Stimulated activated CD4-positive, alpha-beta T cell treated with anti-CD3 and anti-CD28 coated beads, Interleukin-15, amount 100 ng/mL, for 48 hours (primary cell): ENCODE data around the gene LRRN4.
"Not testable (repeated sequence)": the region's sequence is repeated elsewhere in the genome, so short reads cannot be mapped to it uniquely, and the experiment has no call there.

Source experiments
- DNase-seq, 2 donors: peaks; one replicate each; pipeline ENCODE4 v3.0.0-alpha.2; 2020; ENCODE audit warnings: low read depth in 2 of 2

LRRN4 gene

DNA sequence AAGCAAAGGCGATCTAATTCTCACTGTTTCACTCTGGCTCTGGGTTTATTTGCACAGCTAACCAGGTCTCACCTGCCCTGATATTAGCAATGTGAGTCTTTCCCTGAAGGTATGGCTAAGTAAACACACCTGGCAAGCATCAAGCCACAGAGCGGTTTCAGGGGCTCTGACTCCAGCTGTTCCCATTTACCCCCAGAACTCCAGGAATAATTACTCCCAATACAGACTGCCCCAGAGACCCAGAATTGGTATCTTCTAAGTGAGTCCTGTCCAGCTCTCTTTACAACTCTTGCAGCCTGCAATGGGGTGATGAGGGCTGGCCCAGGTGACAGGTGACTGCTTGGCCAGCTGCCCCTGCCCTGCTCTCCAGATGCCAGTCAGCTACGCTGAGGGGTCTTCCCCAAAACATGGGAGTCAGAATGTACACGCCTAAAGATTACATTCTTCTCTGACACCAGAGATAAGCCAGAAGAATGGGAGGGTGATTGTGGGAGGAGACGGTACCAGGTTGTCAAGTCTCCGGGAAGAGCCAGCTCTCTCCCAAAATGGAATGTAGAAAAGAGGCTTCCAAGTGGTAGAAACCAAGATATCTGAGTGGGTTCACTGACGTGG lies 4.9 kb upstream of the LRRN4 start:
- DNase-seq: no peak

DNA sequence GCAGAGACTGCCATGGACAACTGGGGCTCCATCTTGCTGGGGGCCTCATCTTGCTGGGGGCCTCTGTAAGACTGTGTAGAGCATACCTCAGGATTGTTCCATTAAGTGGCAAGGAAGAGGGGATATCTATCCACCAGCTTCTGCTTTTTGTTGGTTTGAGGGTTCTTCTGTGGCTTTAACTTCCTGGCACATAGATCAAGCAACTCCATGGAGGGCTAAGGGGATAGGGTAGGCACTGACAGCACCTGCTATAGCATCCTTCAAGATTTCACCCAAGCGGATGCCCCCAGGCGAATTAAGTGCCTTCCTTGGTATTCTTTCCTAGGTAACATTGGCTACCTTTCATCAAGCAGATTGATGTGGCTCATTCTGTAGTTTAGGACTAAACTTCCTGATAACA lies 3.8 kb upstream of the LRRN4 start:
- no peak for DNase-seq

DNA sequence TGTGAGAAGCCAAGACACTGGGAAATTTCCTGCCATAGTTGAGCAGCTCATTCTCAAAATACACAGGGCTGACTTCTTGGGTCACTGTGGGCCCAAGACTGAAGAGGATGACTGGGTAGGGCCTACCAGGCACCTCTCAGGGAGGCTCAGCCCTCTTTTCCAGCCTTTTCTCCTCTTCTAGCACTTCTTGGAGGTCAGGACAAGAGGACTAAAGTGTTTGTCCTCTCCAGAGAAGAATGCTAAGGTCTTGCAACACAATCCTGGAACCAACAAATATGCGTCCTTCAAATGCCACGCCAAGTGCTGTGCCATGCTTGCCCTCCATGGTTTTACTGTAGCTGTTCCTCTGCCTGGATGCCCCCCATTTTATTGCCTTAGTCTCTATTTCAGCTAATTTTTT lies 3.3 kb upstream of the LRRN4 start:
- no peak for DNase-seq

DNA sequence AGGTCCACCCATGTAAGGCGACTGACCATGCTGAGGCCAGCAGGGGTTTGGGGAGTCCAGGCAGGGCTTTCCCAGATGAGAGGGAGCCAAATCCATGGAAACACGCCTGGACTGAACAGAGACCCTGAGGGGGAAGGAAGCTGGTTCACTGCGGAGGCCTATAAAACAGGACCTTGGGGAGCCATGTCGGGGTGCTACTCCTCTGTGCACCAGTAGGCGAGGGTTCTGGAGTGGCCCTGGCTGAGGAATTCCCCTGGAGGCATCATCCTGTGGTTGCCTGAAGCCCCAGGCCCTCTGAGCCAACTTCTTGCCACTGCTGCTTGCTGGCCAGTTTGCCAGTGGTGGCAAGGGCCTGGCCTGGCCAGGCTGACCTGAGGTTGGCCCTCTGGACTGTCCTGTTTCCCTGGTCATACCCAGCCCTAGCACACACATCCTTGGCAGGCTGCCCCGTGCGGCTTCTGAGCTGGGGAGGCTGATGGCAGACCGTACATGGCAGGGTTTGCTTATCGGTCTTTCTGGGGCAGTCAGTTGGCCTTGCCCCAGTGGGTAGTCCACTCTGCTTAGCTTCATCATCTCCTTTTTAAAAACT lies 2.2 kb upstream of the LRRN4 start:
- no peak for DNase-seq

DNA sequence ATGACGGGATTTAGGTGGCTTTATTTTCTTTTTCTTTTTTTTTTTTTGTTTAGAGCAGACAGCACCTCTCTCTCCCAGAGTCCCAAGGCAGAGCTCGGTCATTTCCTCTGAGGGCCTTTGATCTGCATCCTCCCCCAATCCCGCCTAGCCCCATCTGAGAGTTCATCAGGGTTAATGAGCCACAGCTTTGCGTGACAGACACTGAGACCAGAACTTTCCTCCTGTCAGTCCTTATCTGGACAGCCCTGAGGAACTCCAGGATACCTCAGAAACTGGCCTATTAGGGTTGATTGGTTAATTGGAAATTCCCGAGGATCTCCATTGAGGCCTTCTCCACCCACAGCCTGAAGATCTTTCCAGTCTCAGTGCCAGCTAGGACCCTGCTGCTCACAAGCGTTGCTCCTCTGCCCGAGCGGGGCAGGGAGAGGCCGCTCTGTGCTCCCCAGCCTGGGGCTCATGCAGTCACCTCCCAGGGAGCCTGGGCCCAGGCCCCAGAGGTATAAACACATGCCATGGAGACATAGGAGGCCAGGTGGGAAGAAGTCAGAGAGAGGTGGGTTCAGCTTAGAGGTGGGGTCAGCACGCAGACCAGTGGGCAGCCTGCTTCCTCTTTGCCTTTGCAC lies 1.4 kb upstream of the LRRN4 start:
- no peak for DNase-seq

DNA sequence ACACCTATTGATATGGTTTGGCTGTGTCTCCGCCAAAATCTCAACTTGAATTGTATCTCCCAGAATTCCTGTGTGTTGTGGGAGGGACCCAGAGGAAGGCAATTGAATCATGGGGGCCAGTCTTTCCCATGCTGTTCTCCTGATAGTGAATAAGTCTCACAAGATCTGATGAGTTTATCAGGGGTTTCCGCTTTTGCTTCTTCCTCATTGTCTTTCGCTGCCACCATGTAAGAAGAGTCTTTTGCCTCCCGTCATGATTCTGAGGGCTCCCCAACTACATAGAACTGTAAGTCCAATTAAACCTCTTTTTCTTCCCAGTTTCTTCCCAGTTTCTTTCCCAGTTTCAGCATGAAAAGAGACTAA lies 810 bp upstream of the LRRN4 start:
- DNase-seq: not testable (repeated sequence)

DNA sequence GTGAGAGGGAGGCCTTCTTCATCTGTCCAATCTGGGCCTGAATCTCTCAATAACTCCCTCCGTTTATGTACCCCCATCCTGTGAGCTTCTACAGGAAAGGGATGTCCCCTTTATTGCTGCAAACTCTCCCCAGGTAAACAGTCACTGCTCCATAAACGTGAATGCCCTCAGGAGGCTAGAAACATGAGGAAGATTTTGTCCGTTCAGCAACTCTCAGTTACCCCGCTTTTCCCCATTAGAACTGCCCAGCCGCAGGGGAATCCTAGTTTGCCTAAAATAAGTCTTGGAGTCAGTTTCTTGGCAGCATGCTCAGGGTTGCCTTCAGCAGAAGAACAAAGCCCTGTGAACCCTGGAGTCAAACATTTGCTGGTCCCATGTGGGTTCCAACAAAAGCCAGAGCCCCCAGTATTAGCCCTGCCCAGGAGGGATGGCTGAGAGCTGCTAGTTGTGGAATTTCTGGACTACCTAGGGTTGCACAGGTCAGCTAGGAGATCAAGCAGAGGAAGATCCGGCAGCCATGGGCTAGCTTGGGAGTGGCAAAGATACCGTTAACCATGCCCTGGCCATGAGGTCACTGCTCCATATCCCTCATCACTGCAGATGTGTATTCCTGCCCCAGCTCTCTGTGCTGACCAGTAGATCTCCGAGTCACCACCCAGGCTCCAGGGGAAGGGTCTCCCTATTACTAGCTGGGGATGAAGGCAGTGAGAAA lies 640 bp downstream of the LRRN4 start:
- DNase-seq: no peak

DNA sequence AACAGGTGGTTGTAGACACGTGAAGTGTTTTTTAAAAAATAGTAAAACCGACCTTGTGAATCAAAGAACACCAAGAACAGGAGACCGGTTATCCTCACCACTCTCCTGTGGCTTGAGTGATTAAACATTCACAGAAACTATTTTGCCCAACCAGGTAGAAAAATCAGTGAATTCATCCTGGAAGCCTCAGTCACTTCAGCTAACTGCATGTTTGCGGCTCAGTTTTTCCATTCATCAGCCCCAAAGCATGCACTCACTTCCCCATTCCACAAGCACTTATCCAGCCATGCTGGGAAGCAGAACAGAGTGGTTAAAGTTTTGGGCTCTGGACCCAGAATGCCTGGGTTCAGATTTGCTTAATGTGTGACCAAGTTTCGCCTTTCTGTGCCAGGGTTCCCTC lies 2.4 kb downstream of the LRRN4 start:
- DNase-seq: no peak

DNA sequence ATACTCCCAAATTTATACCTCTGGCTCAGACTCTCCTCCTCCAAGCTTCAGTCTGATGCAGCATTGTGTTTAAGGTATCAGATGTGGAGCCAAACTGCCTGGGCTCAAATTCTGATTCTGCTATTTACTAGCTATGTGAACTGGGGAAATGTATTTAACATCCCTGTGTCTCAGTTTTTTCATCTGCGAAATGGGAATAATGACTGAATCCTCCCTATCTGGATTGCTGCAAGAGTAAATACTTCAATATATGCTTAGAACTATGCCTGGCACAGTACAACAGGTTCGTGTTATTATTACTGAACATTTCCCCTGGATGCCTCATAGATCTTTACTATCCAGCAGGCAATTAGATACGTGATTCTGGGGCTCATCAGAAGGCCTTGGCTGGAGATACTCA lies 5.5 kb downstream of the LRRN4 start:
- no peak for DNase-seq

DNA sequence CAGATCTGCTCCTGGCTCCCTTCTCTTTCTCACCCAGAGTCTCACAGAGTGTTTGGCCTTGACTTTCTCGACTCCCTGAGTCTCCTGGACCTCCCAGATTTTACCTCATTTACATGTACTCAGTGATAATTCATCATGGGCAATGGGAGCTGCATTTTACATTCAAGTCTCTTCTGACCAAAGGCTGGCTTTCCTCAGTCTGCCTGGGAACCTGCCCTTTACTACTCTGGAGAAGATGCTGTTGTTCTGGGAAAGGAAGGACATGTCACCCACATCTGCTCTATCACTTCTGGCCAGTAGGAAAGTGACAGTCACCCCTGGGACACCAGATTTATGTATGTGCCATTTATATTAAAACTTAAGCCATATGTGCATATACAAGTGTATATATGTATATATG lies 7.4 kb downstream of the LRRN4 start:
- no peak for DNase-seq

DNA sequence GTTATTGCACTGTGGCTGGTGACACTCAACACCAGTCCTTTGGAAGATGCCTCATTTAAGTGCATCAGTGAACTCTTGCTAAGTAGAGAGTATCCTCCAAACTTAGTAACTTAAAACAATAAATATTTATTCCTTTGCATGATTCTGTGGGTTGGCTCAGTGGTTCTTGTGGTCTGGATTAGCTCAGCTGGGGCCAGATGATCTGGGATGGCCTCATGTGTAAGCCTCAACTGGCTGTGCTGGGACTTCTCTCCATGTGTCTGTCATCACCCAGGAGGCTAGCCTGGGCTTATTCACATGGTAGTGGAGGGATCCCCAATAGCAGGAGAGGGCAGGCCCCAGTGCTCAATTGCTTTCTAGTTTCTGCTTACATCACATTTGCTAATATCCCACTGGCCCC lies 8.3 kb downstream of the LRRN4 start:
- DNase-seq: no peak

DNA sequence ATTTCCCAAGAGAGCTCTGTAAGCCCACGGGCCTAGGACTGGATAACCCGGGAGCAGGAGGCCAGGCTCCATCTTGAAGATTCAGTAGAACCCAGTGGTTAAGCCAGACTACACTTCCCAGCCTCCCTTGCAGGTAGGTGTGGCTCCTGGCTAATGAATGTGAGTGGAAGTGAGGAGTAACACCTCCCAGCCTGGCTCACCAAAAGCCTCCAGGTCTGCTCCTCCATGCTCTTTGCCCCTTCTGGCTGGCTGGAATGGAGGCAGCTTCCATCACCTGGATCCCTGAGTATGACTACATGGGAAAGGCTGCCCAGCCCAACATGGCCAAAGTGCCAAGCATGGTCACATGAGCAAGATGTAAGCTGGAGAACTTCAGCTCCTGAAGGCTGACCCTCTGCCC lies 9.7 kb downstream of the LRRN4 start:
- DNase-seq: no peak

DNA sequence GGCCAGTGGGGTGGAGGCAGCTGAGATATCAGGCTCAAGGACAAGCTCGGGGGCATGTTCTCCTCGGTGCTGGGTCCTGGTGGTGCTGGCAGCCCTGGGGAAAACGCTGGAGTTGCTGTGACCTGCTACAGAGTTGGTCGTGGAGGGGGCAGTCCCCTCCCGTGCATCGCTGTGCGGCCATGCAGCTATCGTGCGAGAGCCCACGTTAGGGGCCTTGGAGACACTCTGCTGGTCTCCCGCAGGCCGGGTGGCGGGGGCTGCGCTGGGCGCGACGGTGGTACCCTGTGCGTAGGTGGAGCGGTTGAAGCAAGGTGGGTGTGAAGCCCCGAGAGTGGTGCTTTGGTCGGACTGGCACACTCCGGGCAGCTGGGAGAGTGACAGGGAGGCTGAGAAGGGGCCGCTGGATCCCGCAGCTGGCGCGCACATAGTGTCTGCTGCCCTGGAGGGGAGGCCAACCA lies 12.0 kb downstream of the LRRN4 start:
- no peak for DNase-seq

DNA sequence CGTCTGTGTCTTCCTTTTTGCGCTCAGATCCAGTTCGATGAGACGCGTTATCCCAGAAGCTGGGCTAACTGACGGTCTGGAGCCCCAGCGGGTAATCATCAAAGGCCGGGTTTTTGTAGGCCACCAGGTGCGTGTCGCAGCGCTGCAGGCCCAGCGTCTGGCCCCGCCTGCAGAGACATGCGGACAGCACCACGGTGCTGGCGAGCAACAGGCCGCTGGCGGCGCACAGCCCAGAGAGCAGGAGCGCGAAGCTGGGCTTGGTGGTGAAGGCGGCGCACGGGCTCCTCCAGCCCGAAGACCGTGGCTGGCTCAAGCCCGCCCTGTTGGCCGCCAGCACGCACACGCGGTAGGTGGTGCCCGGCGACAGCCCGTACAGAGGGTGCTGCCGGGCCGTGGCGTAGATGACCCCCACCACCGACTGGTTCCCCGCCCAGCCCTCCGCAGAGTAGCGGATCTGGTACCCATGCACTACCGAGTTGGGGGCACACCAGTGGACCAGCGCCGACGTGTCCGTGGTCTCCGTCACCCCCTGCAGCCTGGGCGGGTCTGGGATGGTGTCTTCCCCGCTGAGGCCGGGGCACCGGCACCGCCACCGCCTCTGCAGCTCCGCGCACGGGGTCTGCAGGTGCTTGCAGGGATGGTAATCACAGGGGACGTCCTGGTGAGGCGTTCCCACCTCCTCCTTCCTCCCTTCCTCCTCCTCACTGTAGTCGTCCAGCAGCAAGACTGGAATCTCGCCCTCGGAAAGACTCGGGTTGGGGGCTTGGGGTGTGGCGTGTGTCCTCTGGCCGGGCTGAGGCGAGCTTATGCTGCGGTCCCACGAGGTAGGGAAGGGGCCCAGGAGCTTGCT lies 12.7 kb downstream of the LRRN4 start:
- no peak for DNase-seq

DNA sequence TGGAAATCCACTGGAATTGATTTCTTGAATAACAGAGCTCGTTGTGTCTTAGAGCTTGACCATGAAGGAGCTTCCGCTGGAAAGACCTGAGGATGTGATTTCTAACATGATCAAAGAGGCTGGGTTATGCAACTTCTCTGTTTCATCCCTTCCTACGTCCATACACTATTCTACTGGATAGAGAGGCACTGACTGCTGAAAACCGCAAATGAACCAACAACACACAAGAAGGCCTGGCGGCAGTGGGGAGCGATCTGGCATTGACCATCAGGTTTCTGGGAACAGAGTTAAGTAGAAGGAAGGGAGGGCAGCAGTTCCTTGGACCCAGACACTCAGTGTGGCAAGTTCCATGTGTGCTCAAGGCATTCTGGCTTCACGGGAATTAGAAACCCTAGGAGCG lies 13.3 kb downstream of the LRRN4 start:
- DNase-seq: no peak

DNA sequence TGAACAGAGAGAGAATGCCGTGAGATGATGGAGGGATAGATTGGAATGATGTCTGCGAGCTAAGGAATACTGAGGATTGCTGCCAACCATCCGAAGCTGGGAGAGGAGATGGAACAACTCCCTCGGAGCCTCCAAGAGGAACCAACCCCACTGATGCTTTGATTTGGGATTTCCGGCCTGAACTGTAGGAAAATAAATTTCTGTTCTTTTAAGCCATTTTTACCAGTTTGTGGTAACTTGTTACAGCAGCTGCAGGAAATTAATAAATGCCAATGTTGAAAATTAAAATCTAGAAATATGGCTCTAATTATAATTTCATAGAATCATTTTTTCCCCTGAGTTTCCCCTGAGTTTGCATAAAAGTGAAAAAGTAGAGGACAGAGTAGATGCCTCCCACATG lies 14.1 kb downstream of the LRRN4 start:
- no peak for DNase-seq

DNA sequence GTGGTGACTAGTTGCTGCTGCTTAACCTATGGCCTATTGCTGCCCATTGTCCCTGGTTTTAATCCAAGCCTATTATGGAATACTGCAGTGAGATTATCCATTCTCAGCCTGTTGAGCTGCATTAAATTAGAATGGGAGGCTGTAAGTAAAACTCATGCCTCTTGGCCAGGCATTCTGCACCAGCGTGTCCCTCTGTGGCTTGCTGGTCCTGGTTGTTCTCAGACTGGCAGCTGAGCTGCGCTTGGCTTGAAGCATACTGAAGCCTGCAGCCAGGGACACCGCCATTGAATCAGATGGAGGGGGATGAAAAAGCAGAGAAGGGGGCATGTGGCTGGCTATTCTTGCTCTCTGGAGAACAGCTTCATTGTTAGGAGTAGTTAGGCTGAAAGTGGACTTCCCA lies 15.6 kb downstream of the LRRN4 start:
- no peak for DNase-seq

DNA sequence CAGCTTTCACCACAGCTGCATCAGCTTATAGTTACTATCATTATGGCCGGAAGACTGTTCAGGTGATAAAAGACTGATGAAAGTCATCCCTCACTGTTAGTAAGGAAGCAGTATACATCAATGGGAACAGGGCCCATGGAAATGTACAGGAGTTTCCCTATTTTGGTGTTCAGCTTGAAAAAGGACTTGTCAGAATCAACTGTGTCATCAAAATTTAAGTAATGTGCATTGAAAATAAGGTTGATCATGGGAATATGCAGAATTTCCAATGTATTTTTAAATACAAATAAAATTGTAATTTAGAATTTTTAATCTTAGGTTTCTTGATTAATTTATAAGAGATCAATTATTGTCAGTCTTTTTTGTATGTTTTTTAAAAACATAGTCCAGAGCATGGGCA lies 16.8 kb downstream of the LRRN4 start:
- DNase-seq: no peak

DNA sequence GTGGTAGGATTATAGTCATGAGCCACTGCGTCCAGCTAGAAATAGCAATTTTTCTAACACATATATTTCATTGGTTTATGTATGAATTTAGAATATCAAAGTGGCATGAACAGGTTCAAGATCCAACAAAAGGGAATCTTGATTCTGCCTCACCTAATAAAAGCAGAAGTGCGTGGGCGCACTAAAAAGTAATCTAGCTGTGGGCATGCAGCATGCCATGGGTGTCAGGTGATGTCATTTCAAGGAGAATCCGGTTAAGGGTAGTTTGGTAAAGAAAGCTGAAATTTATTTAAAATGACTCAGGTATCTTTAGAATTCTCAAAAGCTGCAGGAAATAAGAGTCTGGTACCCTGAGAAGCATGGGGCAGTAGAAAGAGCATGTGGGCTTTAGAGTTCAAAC lies 17.6 kb downstream of the LRRN4 start:
- DNase-seq: no peak

DNA sequence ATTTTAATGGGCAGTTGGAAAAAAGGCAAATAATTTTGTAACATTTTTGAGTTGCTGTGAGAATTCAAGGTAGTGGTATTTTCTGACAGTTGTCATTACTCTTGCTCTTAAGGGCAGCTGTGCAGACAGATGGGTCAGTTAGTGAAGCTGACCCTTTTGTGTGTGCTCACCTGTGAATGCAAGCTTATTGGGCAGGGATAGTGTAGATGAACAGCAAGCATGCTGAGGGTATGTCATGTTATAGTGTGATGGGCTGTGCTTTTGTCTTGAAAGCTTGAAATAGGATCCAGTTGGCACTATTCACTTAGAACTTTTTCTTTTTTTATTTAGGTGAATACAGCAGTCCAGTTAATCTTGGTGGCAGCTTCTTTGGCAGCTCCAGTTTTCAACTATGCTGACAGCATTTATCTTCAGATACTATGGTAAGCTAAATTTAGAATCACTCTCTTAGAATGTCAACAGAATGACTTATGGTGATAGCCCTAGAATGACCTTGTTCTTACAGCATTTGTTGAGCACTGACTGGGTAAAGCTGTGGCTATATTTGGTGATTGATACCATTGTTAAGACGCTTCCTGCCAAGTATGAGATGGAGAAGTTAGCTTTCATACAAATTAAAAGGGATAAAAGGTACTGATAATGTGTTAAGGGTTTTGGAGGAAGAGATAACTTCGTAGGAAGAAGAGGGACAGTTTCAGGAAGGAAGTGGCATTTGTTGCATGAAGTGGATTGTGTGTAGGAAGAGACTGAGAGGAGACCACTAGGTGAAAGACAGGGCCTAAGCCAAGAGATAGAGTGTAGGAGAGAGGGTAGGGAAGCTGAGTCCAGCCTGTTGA lies 19.5 kb downstream of the LRRN4 start:
- no peak for DNase-seq

DNA sequence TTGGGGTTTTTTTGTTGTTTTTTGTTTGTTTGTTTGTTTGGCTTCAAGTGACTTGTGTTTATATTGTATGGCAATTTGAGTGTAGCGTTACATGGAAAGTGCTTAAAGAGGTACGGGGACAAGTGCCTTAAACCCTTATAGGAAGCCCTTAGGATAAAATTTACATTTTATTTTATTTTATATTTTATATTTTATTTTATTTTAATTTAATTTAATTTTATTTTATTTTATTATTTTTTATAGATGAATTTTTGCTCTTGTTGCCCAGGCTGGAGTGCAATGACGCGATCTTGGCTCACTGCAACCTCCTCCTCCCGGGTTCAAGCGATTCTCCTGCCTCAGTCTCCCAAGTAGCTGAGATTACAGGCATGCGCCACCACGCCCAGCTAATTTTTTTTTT lies 21.0 kb downstream of the LRRN4 start:
- not testable (repeated sequence) for DNase-seq
